Right lobe of liver (tissue), 6 donors: ENCODE measurements around the gene C17orf113. TPM values are rescaled to one million over a fixed set of nuclear protein-coding genes. Genes with fewer than 3 reads are reported as not detected.

Source experiments
- ATAC-seq, 4 donors: fragments of 200-7000 bp; cut with Tn5 transposase; one replicate each; pipeline ENCODE4 v1.9.1; 2020; ENCODE audit warnings: mild to moderate bottlenecking in 4 of 4, moderate library complexity in 4 of 4
- DNase-seq, 3 donors: peaks; one replicate each; pipeline ENCODE4 v3.0.0-alpha.2; 2020
- H3K27ac ChIP-seq, 3 donors: fragments of 200-600 bp; one replicate each; pipeline ENCODE4 v1.8.0; 2022
- H3K27me3 ChIP-seq, 2 donors: fragments of 200-600 bp; one replicate each; pipeline ENCODE4 v1.8.0; 2022
- H3K36me3 ChIP-seq, 4 donors: fragments of 200-600 bp; sonication (generic) in 1 of 4; one replicate each; pipeline versions ENCODE4 v1.5.1 to v1.8.0; 2017 to 2022; ENCODE audit warnings: control low read depth in 1 of 4
- H3K4me1 ChIP-seq, 4 donors: fragments of 200-600 bp; sonication (generic) in 1 of 4; one replicate each; pipeline versions ENCODE4 v1.5.1 to v1.8.0; 2017 to 2022; ENCODE audit warnings: control low read depth in 1 of 4
- H3K4me3 ChIP-seq, 3 donors: fragments of 200-600 bp; one replicate each; pipeline ENCODE4 v1.8.0; 2022
- H3K9me3 ChIP-seq, 4 donors: fragments of 200-600 bp; sonication (generic) in 1 of 4; one replicate each; pipeline versions ENCODE4 v1.5.1 to v1.8.0; 2017 to 2022; ENCODE audit warnings: control low read depth in 1 of 4
- POLR2A ChIP-seq: fragments of 450-650 bp; IDR thresholded peaks from one replicate; pipeline ENCODE4 v1.6.1; 2017; ENCODE audit warnings: antibody characterized with exemption, mild to moderate bottlenecking
- WGBS: methylation state at CpG from one replicate; pipeline ENCODE4 v1.1.6; 2018; ENCODE audit warnings: low coverage, low lambda C conversion rate; ENCODE audit not compliant: insufficient coverage; ENCODE audit errors: missing lambda C conversion rate; 5-methylcytosine and 5-hydroxymethylcytosine counted together
- intact Hi-C, 2 donors: fragments of 100-400 bp; cut with DNase I; formaldehyde crosslinking; loops; one replicate each; pipeline versions ENCODE4 v1.11.2 to v1.14.1; 2022
- total RNA-seq, 6 experiments: library from RNA; depleted of rRNA in 2 of 6; stranded (reverse); fragments of >200 nt in 2 of 6; fragmentation: NEBNext Ultra II Directional in 3 of 6; extraction: Animal tissue kit (Norgen Biotek cat#: 25700) in 3 of 6; gene quantifications; one replicate each; pipeline versions ENCODE4 v1.1.0 to v1.2.4, GENCODE V29; 2016 to 2023
- TF ChIP-seq, protein P1 (sequence below), 4 donors: fragments of 200-600 bp in 3 of 4; fragments of 450-650 bp in 1 of 4; IDR thresholded peaks; one replicate each; pipeline versions ENCODE4 v1.5.1 to v1.8.0; 2016 to 2022; ENCODE audit warnings: antibody characterized with exemption in 4 of 4, mild to moderate bottlenecking in 2 of 4
- donor health status: DM: no; HTN: yes; CAD: no.
- donor health status: DM: no; HTN: no; CAD: no.
- donor health status: DM: no; HTN: no; CAD: no.
- donor health status: DM: no; HTN: yes; CAD: no.
- donor health status: DM: no; HTN: yes; CAD: no.

C17orf113 gene
- total RNA-seq, 6 experiments from 2014 or later: 0.06 to 0.42 (median 0.12) TPM

DNA sequence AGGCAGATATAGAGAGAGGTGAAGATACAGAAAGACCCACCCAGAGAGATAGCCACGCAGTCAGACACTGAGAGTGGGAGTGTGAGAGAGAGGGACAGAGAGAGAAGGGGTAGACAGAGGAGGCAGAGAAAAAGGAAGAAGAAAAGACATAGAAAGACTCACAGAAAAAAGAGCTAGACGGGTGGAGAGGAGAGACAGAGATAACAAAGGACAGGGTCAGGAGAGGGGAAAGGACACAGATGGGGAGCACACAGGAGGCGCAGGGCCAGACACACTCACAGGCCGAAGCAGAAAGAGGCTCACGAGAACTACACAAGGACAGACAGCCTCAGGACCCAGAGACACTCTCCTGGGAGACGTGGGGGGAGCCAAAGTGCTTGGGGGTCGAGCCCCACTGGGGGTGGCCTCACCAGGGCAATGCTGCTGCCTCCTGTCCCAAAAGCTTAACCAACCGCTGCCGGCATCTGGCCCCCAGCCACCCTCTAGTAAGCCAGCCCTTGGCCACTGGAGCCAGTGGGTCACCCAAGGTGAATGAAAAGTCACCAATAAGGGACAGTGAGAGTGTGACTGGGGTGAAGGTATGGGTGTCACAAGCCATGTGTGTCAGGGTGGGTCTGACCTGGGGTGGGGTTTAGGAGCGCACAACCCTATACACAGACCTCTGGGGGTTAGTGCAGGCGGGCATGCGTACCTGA is 44.1 kb upstream of the C17orf113 start:
- peak in 2 of 4 donors; percentile 7 to 20 for ATAC-seq
- 77% methylated on average over 5 of the region's 12 CpGs for WGBS
- no peak for DNase-seq
- Histone ChIP-seq H3K27ac (no peak overlapping the region), H3K9me3 (no peaks in the 10 kb centered on the region), H3K36me3 (no peaks in the 10 kb centered on the region), H3K27me3 (no peaks in the 10 kb centered on the region), H3K4me1 (peaks cover 0 to 27% (median 0%) of the 10 kb centered on the region in 4 donors), H3K4me3 (no peak overlapping the region)
- intact Hi-C loops: no loop called here
- no peak for TF ChIP-seq POLR2A
- TF ChIP-seq, protein P1, sequence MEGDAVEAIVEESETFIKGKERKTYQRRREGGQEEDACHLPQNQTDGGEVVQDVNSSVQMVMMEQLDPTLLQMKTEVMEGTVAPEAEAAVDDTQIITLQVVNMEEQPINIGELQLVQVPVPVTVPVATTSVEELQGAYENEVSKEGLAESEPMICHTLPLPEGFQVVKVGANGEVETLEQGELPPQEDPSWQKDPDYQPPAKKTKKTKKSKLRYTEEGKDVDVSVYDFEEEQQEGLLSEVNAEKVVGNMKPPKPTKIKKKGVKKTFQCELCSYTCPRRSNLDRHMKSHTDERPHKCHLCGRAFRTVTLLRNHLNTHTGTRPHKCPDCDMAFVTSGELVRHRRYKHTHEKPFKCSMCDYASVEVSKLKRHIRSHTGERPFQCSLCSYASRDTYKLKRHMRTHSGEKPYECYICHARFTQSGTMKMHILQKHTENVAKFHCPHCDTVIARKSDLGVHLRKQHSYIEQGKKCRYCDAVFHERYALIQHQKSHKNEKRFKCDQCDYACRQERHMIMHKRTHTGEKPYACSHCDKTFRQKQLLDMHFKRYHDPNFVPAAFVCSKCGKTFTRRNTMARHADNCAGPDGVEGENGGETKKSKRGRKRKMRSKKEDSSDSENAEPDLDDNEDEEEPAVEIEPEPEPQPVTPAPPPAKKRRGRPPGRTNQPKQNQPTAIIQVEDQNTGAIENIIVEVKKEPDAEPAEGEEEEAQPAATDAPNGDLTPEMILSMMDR (IDR thresholded peaks at IDR 0.05): no peak

DNA sequence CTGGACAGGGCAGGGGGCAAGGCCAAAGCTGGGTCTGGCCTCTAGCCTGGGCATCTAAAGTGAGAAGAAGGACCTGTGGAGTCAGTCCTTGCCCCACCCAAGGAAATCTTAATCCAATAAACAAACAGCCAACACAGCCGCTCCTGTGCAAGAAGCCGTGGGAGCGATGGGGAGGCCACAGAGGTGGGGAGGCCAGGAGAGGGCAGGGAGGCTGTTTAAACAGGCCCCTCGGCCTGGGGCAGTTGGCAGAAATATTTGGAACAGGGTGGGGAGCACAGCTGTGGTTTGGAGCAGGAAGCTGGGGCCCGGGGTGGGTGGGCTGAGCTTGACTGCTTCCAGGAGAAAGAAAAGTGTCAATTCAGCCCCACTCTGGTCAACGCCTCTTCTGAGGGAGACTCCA is 42.5 kb upstream of the C17orf113 start:
- no peak overlapping the region for H3K4me3 ChIP-seq
- H3K27me3 ChIP-seq: no peaks in the 10 kb centered on the region
- WGBS: 27% methylated on average over 2 of the region's 6 CpGs
- ATAC-seq (no peak), DNase-seq (no peak)
- intact Hi-C loops: no loop called here
- H3K36me3 ChIP-seq: no peaks in the 10 kb centered on the region
- peaks cover 0 to 34% (median 0%) of the 10 kb centered on the region in 4 donors for H3K4me1 ChIP-seq
- H3K27ac ChIP-seq: no peak overlapping the region
- TF ChIP-seq, protein P1 (IDR thresholded peaks at IDR 0.05): no peak
- no peak for TF ChIP-seq POLR2A
- no peaks in the 10 kb centered on the region for H3K9me3 ChIP-seq

DNA sequence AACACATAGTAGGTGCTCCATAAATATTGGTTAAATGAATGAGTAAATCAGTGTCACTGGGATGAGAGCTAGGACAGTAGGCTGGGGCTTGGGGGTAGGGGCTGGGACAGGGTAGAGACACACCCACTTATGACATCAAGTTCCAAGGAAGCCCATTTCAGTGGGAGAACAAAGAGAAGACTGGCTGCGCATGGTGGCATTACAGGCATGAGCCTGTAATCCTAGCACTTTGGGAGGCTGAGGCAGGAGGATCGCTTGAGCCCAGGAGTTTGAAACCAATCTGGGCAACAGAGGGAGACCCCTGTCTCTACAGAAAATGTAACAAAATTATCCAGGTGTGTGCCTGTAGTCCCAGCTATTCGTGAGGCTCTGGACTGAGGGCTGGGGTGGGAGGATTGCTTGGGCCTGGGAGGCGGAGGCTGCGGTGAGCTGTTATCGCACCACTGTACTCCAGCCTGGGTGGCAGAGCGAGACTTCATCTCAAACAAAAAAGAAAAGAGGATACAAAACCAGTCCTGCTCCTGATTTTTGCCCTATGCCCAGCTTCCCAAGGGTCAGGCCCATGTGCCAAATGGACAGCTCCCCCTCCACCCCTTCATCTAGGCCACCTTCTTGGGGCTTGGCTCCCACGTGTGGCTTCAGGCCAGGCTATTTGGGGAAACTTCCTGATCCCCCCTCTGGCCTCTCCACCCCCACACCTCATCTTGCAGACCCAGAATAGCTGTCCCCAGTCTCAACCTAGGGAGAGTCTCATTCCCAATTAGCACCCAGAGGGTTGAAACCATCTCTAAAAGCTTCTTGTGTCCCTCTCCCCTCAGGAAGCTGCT is 40.8 kb upstream of the C17orf113 start:
- Histone ChIP-seq H3K9me3 (no peaks in the 10 kb centered on the region), H3K4me3 (no peak overlapping the region), H3K4me1 (peaks cover 0 to 39% (median 0%) of the 10 kb centered on the region in 4 donors), H3K36me3 (no peaks in the 10 kb centered on the region), H3K27me3 (no peaks in the 10 kb centered on the region), H3K27ac (no peak overlapping the region)
- DNase-seq (no peak), ATAC-seq (peak in 1 of 4 donors; percentile 18)
- intact Hi-C loops: no loop called here
- TF ChIP-seq POLR2A: no peak
- TF ChIP-seq, protein P1 (IDR thresholded peaks at IDR 0.05): no peak
- 69% methylated on average over 7 of the region's 8 CpGs for WGBS

DNA sequence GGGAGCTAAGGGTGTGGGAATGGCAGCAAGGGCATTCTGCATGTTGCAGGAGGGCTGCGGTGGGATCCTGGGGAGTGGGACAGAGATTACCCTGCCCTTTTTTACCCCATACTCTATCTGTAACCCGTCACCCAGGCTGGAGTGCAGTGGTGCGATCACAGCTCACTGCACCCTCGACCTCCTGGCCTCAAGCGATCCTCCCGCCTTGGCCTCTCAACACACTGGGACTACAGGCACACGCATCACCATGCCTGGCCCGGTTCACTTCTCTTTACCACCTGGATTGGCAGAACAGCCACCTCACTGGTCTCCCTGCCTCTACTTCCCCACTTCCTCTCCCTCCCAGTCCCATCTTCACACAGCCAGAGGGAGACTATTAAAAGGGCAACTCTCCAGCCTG is 38.3 kb upstream of the C17orf113 start:
- TF ChIP-seq, protein P1 (IDR thresholded peaks at IDR 0.05): no peak
- no peak for TF ChIP-seq POLR2A
- intact Hi-C loops: no loop called here
- H3K9me3 ChIP-seq: no peaks in the 10 kb centered on the region

More for the DNA sequence above, 38.3 kb upstream of the C17orf113 start:
- no peak overlapping the region for H3K27ac ChIP-seq
- no peaks in the 10 kb centered on the region for H3K27me3 ChIP-seq
- WGBS: 93% methylated on average over 7 of the region's 8 CpGs
- H3K4me1 ChIP-seq: peaks cover 0 to 35% (median 0%) of the 10 kb centered on the region in 4 donors
- H3K4me3 ChIP-seq: no peak overlapping the region
- DNase-seq (no peak), ATAC-seq (no peak)
- H3K36me3 ChIP-seq: no peaks in the 10 kb centered on the region
